Stimulated activated CD4-positive, alpha-beta T cell treated with anti-CD3 and anti-CD28 coated beads, Interleukin-15, amount 100 ng/mL, for 24 hours (primary cell): ENCODE measurements around the gene MYD88.
A peak's percentile ranks its signal among the peaks of the same experiment; 100 is the strongest.
"Not testable (repeated sequence)": the region's sequence is repeated elsewhere in the genome, so short reads cannot be mapped to it uniquely, and the experiment has no call there.

Source experiments
- DNase-seq: peaks from one replicate; pipeline ENCODE4 v3.0.0-alpha.2; 2020

Gene MYD88

DNA sequence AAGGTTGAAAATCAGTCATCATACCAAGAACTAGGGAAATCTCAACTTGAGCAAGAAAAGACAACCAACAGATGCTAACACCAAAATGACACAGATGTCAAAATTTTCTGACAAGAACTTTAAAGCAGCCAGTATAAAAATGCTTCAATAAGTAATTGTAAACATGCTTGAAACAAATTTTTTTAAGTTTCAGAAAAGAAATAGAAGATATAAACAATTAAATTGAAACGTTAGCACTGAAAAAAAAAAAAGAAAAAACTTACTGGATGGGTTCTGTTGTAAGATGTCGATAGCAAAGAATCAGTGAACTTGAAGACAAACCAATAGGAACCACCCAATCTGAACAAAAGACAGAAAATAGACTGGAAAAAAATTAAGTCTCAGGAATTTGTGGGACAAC, 8.0 kb downstream of the MYD88 start:
- no peak for DNase-seq

DNA sequence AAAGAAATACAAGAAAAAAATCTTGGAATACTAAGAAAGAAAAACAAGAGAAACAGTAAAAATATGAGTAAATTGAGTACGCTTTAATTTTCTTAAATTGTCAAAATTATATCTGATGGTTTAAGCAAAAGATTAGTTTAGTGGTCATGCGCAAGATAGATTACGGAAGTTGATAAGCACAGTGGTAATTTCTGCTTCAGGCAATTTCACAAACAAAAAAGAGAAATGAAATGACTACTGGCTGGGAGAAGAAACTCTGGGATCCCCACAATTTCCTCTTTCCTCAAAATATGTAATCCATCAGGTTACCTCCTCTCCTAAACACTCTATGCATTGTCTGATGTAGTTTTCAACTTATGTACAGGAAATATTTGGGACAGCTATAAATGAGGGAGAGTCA, 9.0 kb downstream of the MYD88 start:
- DNase-seq, result no peak

- DNase-seq, result no peak
Measured at GRCh38 chr3:38148311-38148882, 9.9 kb downstream of the MYD88 start.

- DNase-seq, result no peak
Measured at GRCh38 chr3:38149708-38150107, 11.2 kb downstream of the MYD88 start.

GRCh38 chr3:38150780-38151528, 12.5 kb downstream of the MYD88 start:
- DNase-seq, result no peak

- no peak for DNase-seq
Measured at GRCh38 chr3:38151667-38152265, 13.3 kb downstream of the MYD88 start.

DNA sequence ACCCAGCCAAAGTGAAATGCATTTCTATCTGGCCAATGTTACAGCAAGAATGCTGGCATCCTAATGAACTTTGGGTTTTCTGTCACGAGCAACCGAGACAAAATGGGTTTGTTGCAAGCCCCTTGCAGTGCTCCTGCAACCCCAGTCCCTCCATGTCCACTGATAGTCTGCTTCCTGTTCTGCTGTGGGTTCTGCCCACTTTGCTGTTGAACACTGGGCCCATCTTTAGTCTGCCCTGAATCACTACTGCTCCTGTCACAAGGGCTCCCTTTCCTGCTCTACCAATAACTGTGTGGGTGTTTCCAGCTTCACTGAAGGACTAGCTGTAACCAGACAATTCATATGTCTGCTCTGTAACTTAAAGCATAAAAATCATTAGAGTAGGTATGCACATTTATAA, 14.1 kb downstream of the MYD88 start:
- no peak for DNase-seq

GRCh38 chr3:38153221-38153620, 14.8 kb downstream of the MYD88 start:
- DNase-seq, result no peak

- DNase-seq, result no peak
Measured at GRCh38 chr3:38154033-38154494, 15.6 kb downstream of the MYD88 start.

DNA sequence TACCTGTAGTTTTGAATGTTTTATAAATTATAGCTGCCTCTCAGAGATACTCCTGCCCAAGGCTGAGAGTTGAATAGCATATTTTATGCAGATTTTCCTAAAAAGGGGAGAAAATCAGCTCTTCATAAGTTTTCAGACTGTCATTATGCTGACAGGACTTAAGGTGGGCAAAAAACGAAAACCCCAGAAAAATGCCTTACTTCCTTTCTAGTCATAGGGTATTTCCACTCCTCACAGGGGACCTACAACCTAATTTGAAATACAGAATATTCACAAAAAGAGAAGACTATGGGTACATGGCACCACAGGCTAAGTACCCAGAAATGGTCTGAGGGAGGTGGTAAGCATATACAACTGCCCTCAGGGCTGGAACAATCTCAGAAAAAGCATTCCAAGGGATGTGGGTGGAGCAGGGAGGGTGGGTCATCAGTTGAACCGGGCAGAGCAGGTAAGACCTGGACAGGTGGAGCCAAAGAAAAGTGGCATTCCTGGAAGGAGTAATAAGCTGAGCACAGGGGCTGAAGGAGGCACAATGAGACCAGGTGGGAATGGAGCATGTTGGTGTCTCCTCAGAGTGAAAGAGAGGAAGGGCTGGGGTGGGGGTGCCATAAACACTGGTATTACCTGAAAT, 16.3 kb downstream of the MYD88 start:
- no peak for DNase-seq

- no peak for DNase-seq
Measured at GRCh38 chr3:38155825-38156224, 17.4 kb downstream of the MYD88 start.

DNA sequence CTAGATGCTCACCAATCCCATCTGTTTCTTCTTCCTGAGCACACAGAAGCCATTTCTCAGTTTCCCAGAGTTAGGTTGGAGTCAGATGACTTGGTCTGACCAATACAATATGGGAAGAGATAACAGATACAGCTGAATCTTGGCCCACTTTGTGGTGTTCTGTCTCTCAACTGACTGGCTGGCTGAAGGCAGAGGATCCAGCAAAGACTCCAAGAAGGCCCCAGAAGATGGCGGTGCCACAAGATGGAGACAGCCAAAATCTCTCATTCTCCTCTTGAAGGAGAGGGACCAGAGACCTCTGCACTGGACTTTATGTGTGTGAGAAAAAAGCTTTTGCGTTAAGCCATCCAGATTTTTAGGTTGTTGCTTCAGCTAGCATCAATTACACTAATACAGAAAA, 18.7 kb downstream of the MYD88 start:
- no peak for DNase-seq

DNA sequence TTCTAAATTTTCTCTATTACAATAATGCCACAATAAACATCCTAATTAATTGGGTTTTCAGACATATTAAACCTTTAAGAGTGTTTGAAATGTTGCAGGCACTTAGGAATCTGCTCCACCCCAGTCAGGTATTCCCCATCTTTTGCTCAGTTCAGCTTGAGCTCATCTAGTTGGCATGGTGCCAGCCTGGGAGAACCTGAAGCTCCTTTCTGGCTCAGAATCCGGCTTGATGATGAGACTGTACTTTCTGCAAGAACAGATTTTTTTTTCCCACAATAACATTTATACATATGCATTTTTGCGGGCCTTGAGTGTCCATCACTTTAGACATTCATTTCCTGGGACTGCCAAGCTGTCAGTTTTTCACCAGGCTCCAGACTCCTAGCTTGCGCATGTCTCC, 19.1 kb downstream of the MYD88 start:
- DNase-seq, result no peak

- no peak for DNase-seq
Measured at GRCh38 chr3:38158472-38158871, 20.0 kb downstream of the MYD88 start.

- not testable (repeated sequence) for DNase-seq
Measured at GRCh38 chr3:38160704-38161103, 22.2 kb downstream of the MYD88 start.

GRCh38 chr3:38163117-38163840, 24.8 kb downstream of the MYD88 start:
- DNase-seq, result peak; percentile 22

- DNase-seq, result no peak
Measured at GRCh38 chr3:38163841-38164642, 25.6 kb downstream of the MYD88 start.

DNA sequence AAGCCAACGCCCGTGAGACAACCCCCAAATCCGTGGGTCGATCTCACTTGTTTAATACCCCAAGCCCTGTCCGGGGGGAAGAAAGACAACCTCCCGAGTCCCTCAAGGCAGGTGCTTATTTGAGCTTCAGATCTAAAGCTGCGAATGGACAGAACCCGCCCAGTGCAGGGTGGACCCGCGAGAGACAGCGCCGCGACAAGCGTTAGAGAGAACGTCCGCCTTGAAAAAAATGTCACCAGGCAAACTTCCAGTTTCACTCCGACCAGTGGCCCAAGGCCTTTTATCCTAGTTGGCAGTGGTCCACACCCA, 26.1 kb downstream of the MYD88 start:
- no peak for DNase-seq

GRCh38 chr3:38164952-38165721, 26.7 kb downstream of the MYD88 start, which contains the start of gene OXSR1:
TSS of gene OXSR1 (plus strand) at chr3:38165537. CDS start at chr3:38165877, 340 bp downstream.
- peak; percentile 97 for DNase-seq

DNA sequence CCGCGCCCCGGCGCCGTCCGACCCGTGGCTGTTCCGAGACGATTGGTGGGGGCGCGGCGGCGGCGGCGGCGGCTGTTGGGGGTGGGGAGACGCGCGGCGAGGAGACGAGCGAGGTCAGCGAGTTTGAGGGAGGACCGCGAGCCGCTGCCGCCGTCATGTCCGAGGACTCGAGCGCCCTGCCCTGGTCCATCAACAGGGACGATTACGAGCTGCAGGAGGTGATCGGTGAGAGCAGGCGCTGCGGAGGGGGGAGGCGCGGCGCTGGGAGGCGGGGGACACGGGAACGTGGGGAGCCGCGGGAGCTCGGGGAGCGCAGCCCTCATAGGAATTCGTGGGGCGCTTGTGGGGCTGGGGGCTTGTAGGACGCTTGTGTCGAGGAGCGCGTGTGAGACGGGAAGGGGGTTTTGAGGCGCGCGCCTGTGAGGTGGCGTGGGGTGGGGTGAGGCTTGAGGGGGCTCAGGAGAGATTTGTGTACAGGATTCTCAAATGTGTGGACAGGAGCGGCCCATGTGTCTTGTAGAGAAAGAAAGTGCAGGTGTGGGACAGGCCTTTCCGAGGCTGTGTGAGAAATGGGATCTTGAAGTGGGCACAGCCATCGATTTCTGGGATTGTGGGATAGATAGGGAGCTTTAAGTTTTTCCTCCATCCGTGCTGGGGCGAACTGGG, 27.4 kb downstream of the MYD88 start:
- DNase-seq, result no peak

DNA sequence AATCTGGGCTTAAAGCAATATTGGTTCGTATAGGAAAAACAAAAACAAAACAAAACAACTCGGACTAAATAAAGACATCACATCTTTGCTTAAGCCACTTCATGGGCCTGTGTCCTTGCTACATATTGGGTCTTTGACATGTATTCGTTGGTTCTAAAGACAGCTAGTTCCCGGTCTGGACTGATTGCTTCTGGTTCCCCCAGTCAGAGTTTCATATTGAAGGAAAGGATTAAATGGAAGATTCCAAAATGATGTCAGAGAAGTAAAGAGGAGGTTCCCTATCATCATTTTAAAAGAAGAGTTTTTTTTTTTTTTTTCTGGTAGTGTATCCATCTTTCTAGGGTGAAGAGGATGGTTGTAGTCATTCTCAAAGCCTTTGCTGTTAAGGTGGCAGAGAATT, 29.1 kb downstream of the MYD88 start:
- no peak for DNase-seq
